Activated T-cell treated with anti-CD3 and anti-CD28 coated beads, Interleukin-2, amount 50 U/mL, for 24 hours (primary cell): Measurements from ENCODE around the gene ZNF560.
"Not testable (repeated sequence)": the region's sequence is repeated elsewhere in the genome, so short reads cannot be mapped to it uniquely, and the experiment has no call there.

Experiments
- DNase-seq: peaks from one replicate; pipeline ENCODE4 v3.0.0-alpha.2; 2020
- H3K27ac Mint-ChIP-seq: 2 replicates; pipeline ENCODE4 v1.8.0; 2020; ENCODE audit warnings: mild to moderate bottlenecking, mixed read lengths
- H3K27me3 Mint-ChIP-seq: 2 replicates; pipeline ENCODE4 v1.8.0; 2020; ENCODE audit warnings: mixed read lengths
- H3K36me3 Mint-ChIP-seq: 2 replicates; pipeline ENCODE4 v1.8.0; 2020; ENCODE audit warnings: low read depth, mixed read lengths
- H3K4me1 Mint-ChIP-seq: 2 replicates; pipeline ENCODE4 v1.8.0; 2020; ENCODE audit warnings: low read depth, mixed read lengths
- H3K4me3 Mint-ChIP-seq: 2 replicates; pipeline ENCODE4 v1.8.0; 2020; ENCODE audit warnings: mild to moderate bottlenecking, moderate library complexity, mixed read lengths
- H3K9me3 Mint-ChIP-seq: 2 replicates; pipeline ENCODE4 v1.8.0; 2020; ENCODE audit warnings: mixed read lengths

ZNF560 gene

GRCh38 chr19:9498183-9498902, at the start of gene ZNF560:
ZNF560 (minus strand) TSS chr19:9498616; CDS start chr19:9475313, 23,303 bp downstream.
- peak; percentile 28 for DNase-seq
- Mint-ChIP-seq H3K9me3 (peaks cover 35% of the 10 kb centered on the region), H3K4me1 (peaks cover 11% of the 10 kb centered on the region), H3K27me3 (peaks cover 15% of the 10 kb centered on the region), H3K36me3 (peaks cover 37% of the 10 kb centered on the region), H3K27ac (no peak within 1 kb of the TSS), H3K4me3 (peak within 1 kb of the TSS; percentile 55)

GRCh38 chr19:9547870-9548269, 49.5 kb upstream of the ZNF560 start:
- H3K9me3 Mint-ChIP-seq = peaks cover 22% of the 10 kb centered on the region
- no peak overlapping the region for H3K27ac Mint-ChIP-seq
- no peaks in the 10 kb centered on the region for H3K4me1 Mint-ChIP-seq
- H3K27me3 Mint-ChIP-seq = no peaks in the 10 kb centered on the region
- peaks cover 30% of the 10 kb centered on the region for H3K36me3 Mint-ChIP-seq
- no peak for DNase-seq
- H3K4me3 Mint-ChIP-seq = no peak overlapping the region

GRCh38 chr19:9541281-9541680, 42.9 kb upstream of the ZNF560 start:
- not testable (repeated sequence) for H3K4me3 Mint-ChIP-seq, DNase-seq, H3K27me3 Mint-ChIP-seq, H3K27ac Mint-ChIP-seq
- peaks cover 18% of the 10 kb centered on the region for H3K4me1 Mint-ChIP-seq
- H3K9me3 Mint-ChIP-seq = peaks cover 23% of the 10 kb centered on the region
- H3K36me3 Mint-ChIP-seq = peaks cover 44% of the 10 kb centered on the region

- not testable (repeated sequence) for H3K27me3 Mint-ChIP-seq, DNase-seq, H3K4me3 Mint-ChIP-seq, H3K27ac Mint-ChIP-seq
- Mint-ChIP-seq H3K4me1 (peaks cover 22% of the 10 kb centered on the region), H3K9me3 (peaks cover 36% of the 10 kb centered on the region), H3K36me3 (peaks cover 57% of the 10 kb centered on the region)
Observed at GRCh38 chr19:9539921-9540320, 41.5 kb upstream of the ZNF560 start.

- H3K36me3 Mint-ChIP-seq = peaks cover 65% of the 10 kb centered on the region
- DNase-seq, H3K27me3 Mint-ChIP-seq: not testable (repeated sequence)
- H3K4me3 Mint-ChIP-seq = peak overlapping the region; percentile 94
- H3K4me1 Mint-ChIP-seq = peaks cover 22% of the 10 kb centered on the region
- H3K9me3 Mint-ChIP-seq = peaks cover 36% of the 10 kb centered on the region
- peak overlapping the region; percentile 95 for H3K27ac Mint-ChIP-seq
Observed at GRCh38 chr19:9539201-9539600, 40.8 kb upstream of the ZNF560 start.

- Mint-ChIP-seq H3K27ac (peak within 1 kb of the TSS; percentile 95), H3K4me3 (peak within 1 kb of the TSS; percentile 94), H3K9me3 (peaks cover 42% of the 10 kb centered on the region), H3K36me3 (peaks cover 72% of the 10 kb centered on the region), H3K4me1 (peaks cover 22% of the 10 kb centered on the region), H3K27me3 (no peaks in the 10 kb centered on the region)
- DNase-seq = peak; percentile 92
Observed at GRCh38 chr19:9538183-9539058, 40.0 kb upstream of the ZNF560 start, which contains the start of gene ZNF426. ZNF426 (minus strand) TSS chr19:9538645; CDS start chr19:9536232, 2,413 bp downstream.

GRCh38 chr19:9535934-9536333, 37.5 kb upstream of the ZNF560 start:
- Mint-ChIP-seq H3K9me3 (peaks cover 56% of the 10 kb centered on the region), H3K27ac (no peak overlapping the region), H3K36me3 (peaks cover 95% of the 10 kb centered on the region), H3K27me3 (no peaks in the 10 kb centered on the region), H3K4me3 (no peak overlapping the region), H3K4me1 (peaks cover 22% of the 10 kb centered on the region)
- no peak for DNase-seq

- Mint-ChIP-seq H3K36me3 (peaks cover 99% of the 10 kb centered on the region), H3K4me1 (peaks cover 4% of the 10 kb centered on the region), H3K27me3 (no peaks in the 10 kb centered on the region), H3K4me3 (no peak overlapping the region), H3K27ac (no peak overlapping the region), H3K9me3 (peaks cover 70% of the 10 kb centered on the region)
- DNase-seq = no peak
Observed at GRCh38 chr19:9531933-9532332, 33.5 kb upstream of the ZNF560 start.

- Mint-ChIP-seq H3K4me1 (no peaks in the 10 kb centered on the region), H3K4me3 (no peak overlapping the region), H3K27me3 (no peaks in the 10 kb centered on the region), H3K9me3 (peaks cover 74% of the 10 kb centered on the region), H3K27ac (no peak overlapping the region), H3K36me3 (peaks cover 92% of the 10 kb centered on the region)
- DNase-seq = no peak
Observed at GRCh38 chr19:9528757-9529336, 30.4 kb upstream of the ZNF560 start.

- no peaks in the 10 kb centered on the region for H3K27me3 Mint-ChIP-seq
- H3K4me3 Mint-ChIP-seq = no peak overlapping the region
- no peaks in the 10 kb centered on the region for H3K4me1 Mint-ChIP-seq
- DNase-seq = no peak
- peaks cover 74% of the 10 kb centered on the region for H3K36me3 Mint-ChIP-seq
- H3K9me3 Mint-ChIP-seq = peaks cover 65% of the 10 kb centered on the region
- H3K27ac Mint-ChIP-seq = no peak overlapping the region
Observed at GRCh38 chr19:9523885-9524474, 25.6 kb upstream of the ZNF560 start.

- Mint-ChIP-seq H3K27ac (no peak overlapping the region), H3K27me3 (no peaks in the 10 kb centered on the region), H3K4me3 (no peak overlapping the region), H3K4me1 (no peaks in the 10 kb centered on the region), H3K9me3 (peaks cover 57% of the 10 kb centered on the region), H3K36me3 (peaks cover 23% of the 10 kb centered on the region)
- DNase-seq = no peak
Observed at GRCh38 chr19:9507285-9507684, 8.9 kb upstream of the ZNF560 start.

GRCh38 chr19:9500796-9501195, 2.4 kb upstream of the ZNF560 start:
- Mint-ChIP-seq H3K27me3 (peaks cover 15% of the 10 kb centered on the region), H3K4me3 (no peak overlapping the region), H3K27ac (no peak overlapping the region), H3K9me3 (peaks cover 32% of the 10 kb centered on the region), H3K4me1 (peaks cover 11% of the 10 kb centered on the region), H3K36me3 (peaks cover 37% of the 10 kb centered on the region)
- no peak for DNase-seq

- peaks cover 48% of the 10 kb centered on the region for H3K9me3 Mint-ChIP-seq
- no peak overlapping the region for H3K27ac Mint-ChIP-seq
- H3K36me3 Mint-ChIP-seq = peaks cover 26% of the 10 kb centered on the region
- H3K27me3 Mint-ChIP-seq = peaks cover 18% of the 10 kb centered on the region
- peaks cover 11% of the 10 kb centered on the region for H3K4me1 Mint-ChIP-seq
- H3K4me3 Mint-ChIP-seq = no peak overlapping the region
- no peak for DNase-seq
Observed at GRCh38 chr19:9494096-9494495, 4.3 kb downstream of the ZNF560 start.

GRCh38 chr19:9487016-9487415, 11.4 kb downstream of the ZNF560 start:
- H3K9me3 Mint-ChIP-seq = peaks cover 57% of the 10 kb centered on the region
- no peaks in the 10 kb centered on the region for H3K4me1 Mint-ChIP-seq
- peaks cover 16% of the 10 kb centered on the region for H3K36me3 Mint-ChIP-seq
- no peak overlapping the region for H3K4me3 Mint-ChIP-seq
- H3K27me3 Mint-ChIP-seq = peaks cover 2% of the 10 kb centered on the region
- no peak for DNase-seq
- no peak overlapping the region for H3K27ac Mint-ChIP-seq
